ENCODE measurements around the gene RPP14.
"Not testable (repeated sequence)": the region's sequence is repeated elsewhere in the genome, so short reads cannot be mapped to it uniquely, and the experiment has no call there.

Gene RPP14

DNA sequence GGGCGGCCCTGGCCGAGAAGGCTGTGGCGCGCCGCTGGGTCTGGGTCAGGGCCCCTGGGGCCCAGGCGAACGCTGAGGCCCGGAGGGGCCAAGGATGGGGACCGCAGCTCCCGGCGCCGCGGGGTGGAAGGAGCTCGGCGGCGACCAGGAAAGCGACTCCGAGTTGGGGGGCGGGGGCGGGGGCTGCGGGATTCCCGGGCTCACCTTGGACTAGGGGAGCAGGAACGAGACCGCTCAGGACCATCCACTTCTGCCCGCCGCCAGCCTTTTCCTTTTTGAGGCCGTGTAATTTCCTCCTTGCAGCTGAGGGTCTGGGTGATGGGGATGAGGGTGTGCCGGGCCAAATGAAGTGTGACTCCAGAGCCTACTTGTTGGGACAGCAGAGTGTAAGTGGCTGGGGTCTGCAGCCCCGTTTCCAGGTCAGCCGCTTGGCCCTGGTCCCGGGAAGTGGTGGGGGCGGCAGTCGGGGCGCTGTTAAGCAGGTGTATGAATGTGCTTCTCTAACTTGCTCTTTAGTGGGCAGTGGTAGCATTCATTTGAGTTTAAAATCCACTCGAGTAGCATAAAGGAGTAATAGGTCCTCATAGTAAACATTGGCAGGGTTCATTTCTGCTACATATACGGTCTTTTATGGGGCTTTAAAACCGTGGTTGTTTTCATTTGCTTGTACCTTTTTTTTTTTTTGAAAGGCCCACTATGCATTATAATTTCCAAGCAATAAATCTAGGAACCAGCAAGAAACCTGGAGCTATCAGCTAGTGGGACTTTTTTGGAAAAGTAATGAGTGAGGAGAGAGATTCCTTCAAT lies 27.4 kb downstream of the RPP14 start:
- DNase-seq: peak in 1 of 2 donors; percentile 32

DNA sequence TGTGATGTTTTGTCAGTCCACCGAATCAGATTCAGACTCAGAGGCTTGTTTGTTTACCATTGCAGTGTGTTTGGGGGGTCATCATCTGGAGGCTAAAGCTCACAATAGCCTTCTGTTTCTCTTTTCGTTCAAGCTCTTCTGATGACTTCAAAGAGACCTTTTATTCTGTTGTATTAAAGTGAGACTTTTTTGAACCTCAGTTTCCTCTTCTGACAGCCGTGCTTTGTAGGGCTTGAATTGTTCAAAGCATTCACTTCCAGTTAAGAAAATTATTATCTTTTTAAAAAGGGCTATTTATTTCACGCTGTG lies 27.9 kb downstream of the RPP14 start:
- DNase-seq: no peak

DNA sequence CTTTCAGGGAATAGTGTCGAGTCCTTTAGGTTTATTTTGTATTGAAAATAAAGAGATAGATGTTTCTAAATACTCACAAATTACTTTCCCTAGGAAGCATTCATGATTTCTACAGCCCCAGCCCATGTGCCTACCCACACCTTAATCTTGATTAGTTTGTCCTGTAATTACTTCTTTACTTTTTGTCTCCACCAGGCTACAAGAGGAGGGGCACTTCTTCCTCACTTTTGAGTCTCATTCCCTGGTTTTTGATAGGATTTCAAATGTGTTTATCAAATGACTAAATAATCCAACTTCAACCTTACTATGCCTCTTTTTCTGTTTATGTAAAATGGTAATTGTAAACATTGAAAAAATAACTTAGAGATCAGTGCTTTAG lies 28.4 kb downstream of the RPP14 start:
- DNase-seq: no peak

DNA sequence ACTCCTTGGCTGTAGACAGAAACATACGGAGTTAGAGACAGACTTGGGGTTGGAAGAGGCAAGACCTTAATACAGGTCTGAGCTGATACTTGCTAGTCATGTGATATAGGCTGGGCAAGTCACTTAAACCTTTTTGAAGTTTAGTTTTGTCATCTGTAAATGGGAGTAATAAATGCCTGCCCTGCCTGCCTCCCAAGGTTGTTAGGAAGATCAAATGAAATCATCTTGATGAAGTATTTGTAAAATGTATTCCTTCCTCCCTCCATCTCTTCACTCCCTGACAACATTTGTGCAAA lies 29.6 kb downstream of the RPP14 start:
- DNase-seq: no peak

DNA sequence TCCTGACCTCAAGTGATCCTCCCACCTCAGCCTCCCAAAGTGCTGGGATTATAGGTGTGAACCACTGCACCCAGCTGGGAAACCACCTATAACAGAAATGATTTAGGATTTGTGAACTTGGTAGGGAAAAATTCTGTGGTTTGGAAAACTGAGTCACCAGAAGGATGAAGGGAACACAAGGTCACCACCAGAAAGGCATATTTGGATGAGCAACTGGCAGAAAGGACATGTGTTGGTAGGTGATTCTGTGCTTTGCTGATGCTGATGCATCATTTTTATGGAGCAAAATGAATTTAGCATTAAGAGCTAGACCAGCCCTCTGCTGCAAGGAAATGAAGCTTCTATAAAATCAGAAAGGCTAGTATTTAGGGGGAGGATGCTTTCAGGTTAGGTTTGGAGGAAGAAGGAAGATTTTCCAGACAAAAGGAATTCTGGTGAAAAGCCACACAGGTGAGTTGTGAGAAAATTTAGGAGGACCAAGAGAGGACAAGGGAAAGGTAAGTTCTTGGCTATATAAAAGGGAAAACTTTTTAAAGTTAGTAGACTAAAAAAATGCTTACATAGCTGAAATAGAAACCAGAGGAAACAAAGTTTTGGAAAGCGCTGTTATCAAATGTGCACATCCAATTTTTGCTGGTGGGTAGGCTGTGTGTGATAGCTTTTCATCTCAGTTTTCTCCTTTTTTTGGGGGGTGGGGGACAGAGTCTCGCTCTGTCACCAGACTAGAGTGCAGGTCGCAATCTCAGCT lies 30.3 kb downstream of the RPP14 start:
- DNase-seq: no peak

DNA sequence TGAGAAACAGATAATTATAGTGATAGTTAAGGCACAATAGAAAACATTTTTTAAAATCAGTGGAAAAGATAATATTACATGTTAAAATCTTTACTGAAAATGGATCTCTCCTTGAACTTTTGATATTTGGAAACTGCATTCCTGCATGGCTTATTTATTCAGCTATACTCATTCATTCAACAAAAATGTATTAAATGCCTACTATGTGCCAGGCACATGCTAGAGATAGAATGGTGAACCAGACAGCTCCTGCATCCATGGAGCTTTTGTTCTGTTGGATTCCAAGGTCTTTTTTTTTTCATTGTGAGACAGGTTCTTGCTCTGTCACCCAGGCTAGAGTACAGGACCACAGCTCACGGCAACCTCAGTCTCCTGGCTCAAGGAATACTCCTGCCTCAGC lies 31.1 kb downstream of the RPP14 start:
- DNase-seq: no peak

DNA sequence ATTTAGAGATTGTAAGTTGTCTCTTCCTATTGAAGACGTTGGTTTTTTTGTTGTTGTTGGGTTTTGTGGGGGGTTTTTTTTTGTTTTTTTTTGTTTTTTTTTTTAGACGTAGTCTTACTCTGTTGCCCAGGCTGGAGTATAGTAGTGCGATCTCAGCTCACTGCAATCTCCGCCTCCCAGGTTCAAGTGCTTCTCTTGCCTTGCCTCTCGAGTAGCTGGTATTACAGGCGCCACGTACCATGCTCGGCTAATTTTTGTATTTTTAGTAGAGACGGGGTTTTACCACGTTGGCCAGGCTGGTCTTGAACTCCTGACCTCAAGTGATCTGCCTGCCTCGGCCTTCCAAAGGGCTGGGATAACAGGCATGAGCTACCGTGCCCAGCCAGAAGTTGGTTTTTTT lies 33.1 kb downstream of the RPP14 start:
- DNase-seq: not testable (repeated sequence)

DNA sequence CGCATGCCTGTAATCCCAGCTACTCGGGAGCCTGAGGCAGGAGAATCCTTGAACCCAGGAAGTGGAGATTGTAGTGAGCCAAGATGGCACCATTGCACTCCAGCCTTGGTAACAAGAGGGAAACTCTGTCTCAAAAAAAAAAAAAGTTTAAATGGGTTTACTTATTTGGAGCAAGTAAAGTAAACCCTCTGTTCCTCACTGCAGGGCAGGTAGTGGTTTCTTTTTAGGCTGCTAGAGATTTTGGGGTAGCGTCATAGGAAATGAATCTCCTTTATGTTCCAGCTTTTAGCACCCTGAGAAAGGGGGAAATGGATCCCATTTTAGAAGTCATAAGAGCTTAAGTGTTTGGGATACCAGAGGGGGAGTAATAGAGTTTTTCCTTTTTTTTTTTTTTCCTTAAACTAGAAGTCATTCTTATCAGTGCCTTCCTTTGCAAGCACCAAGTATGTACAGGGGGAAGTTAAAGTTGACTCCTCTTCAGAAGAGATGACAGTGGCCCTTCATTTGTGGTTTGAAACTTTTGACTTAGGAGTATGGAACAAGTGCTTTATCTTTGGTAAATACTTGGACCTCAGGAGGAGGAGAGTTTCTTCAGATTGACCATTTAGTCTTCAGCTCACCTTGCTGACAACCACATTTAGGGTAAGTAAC lies 34.7 kb downstream of the RPP14 start:
- DNase-seq: no peak

DNA sequence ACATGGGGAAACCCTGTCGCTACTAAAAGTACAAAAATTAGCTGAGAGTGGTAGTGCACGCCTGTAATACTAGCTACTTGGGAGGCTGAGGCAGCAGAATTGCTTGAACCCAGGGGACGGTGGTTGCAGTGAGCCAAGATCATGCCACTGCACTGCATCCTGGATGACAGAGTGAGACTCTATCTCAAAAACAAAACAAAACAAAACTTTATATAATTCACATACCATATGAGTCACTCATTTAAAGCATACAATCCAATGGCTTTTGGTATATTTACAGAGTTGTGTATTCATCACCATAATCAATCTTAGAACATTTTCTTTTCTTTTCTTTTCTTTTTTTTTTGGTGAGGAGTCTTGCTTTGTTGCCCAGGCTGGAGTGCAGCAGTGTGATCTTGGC lies 35.3 kb downstream of the RPP14 start:
- DNase-seq: no peak

DNA sequence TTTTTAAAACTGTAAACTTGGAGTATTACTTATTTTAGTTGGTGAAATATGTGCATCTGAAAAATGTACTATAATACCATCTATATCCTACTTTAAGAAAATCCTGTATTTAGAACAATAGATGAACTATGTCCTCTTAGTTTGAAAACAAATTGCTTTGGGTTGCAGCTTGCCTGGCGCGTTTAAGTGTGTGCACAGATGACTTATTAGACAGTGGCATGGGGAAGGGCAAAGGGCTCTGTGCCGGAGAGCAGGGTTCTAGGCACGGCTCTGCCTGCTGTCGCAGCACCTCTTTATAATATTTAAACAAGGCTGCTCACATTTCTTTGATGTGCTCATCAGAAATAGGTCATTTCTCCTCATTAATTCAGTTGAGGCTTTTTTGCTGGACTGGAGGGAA lies 36.6 kb downstream of the RPP14 start:
- no peak for DNase-seq

DNA sequence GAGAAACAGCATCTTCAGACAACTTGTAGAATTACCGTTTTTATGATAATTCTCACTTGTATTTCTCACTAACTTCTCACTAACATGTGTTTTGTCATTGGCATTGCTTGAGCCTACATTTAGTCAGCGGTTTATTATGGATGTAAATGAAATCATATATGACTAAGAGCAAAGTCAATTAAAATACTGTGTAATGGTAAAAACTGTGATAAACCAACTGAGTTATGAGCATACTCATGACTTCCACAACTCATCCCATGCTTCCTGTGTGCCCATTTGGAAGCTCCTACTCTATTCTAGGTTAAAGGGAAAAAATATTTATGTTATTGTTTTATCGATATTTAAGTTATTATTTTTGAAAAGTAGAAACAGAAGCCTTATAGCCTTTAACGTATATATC lies 39.4 kb downstream of the RPP14 start:
- DNase-seq: no peak

DNA sequence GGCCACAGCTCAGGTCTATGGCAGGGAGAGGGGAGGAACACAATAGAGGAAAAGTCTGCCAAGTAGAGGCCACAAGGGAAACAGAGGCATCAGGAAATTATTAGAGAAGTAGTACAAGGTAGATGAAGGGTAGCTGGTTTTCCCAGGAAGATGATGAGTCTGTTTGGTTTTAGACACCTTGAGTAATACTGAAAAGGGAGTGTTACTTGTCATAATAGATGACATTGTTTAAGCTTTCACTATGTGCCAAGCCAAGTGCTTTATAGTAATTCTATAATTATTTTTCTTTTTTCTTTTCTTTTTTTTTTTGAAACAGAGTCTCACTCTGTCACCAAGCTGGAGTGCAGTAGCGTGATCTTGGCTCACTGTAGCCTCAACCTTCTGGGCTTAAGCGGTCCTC lies 40.3 kb downstream of the RPP14 start:
- no peak for DNase-seq

DNA sequence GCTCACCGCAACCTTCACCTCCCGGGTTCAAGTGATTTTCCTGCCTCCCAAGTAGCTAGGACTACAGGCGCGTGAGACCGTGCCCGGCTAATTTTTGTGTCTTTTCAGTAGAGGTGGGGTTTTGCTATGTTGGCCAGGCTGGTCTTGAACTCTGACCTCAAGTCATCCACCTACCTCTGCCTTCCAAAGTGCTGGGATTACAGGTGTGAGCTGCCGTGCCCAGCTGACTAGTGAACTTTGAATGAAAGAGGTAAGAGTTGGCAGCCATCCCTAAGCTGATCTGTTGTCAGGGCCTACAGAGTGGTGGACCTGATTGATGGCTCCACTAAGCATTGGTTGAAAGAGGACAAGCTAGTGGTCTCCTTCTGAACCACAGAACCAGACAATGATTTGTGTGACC lies 41.9 kb downstream of the RPP14 start:
- no peak for DNase-seq

DNA sequence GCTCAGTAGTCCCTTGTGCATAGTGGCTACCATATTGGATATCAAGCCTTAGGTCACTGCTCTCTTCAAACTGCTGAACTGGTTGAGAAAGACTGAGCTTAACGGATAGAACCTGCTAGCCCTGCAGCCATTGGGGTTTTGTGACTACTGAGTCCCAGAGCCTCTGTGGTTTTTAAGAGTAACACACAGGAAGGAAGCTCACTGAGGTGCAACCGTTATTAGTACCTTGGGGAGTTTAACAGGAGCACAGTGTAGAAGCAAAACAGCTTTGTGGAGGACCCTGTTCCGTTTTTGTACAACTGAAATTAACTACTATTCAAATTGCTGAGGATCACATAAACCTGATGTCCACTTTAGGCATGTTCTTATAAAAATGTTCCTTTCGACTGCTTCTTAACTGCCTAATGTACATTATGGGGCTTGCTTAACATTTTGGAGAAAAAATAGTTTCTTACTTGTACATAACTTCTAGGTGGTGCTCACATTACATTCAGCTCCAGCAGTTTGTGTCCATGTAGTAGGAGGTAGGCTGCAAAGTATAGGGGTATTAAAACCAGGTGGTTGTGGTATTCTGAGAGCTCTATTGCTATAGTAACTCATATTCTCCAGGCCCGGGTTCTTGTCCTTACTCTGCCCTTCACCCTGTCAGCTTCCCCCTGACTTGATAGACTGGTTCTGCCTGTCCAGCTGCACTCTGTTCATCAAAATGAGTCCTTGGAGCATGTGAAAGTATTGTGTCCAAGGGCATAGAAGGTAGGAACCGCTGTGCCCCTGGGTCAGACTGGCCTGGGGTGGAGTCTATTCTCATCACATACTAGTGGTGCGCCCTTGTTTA lies 44.0 kb downstream of the RPP14 start:
- DNase-seq: peak; percentile 10 to 46

DNA sequence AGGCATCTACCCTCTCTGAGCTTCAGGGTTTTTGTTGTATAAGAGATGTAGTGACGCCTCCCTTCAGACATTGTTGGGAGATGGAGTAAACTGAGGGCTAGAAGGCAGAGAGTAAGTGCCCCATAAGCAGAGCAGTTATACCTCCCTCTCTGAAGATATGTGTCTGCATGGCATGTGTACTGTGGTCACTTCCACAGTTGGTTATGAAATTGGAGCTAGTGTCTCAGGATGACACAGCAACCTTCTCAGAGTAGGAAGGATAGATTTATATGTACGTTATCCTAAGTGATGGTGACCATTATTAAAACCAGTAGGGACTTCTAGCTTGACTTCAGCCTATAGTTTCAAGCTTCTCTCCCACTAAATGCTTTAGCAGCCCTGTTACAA lies 44.6 kb downstream of the RPP14 start:
- no peak for DNase-seq

DNA sequence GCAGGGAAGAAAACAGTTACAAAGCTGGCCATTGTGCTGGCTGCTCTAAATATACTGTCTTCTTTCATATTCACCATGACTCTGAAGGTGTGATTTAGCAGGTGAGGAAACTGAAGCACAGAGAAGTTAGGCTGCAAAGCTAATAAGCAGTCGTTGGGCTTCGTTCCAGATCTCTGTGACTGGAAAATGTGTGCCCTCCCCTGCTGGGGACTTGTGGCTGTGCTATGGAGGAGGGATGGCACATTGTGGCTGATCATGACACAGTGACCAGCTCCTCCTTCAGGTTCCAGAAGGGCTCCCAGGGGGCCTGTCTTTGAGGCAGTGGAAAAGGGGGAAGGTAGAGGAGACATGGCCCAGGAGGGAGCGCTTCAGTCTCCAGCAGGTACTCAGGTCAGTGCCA lies 45.9 kb downstream of the RPP14 start:
- no peak for DNase-seq

DNA sequence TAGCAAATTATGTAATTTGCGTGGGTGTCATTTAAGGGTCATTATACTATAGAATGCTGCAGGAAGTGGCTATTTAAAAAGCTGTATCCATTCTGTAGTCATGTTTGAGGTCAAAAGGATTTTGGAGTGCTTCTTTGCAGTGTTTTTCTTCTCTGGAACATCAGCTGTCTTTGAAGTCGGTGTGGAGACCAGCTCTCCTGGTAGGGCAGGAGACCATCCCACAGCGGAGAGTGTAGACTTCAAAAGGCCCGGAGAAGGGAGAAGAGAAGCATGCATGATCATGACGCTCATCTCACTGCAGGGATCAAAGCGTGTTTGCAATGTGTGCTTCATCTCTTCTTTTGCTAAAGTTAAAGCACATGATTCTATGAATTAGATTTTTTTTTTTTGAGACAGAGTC lies 46.6 kb downstream of the RPP14 start:
- DNase-seq: no peak

DNA sequence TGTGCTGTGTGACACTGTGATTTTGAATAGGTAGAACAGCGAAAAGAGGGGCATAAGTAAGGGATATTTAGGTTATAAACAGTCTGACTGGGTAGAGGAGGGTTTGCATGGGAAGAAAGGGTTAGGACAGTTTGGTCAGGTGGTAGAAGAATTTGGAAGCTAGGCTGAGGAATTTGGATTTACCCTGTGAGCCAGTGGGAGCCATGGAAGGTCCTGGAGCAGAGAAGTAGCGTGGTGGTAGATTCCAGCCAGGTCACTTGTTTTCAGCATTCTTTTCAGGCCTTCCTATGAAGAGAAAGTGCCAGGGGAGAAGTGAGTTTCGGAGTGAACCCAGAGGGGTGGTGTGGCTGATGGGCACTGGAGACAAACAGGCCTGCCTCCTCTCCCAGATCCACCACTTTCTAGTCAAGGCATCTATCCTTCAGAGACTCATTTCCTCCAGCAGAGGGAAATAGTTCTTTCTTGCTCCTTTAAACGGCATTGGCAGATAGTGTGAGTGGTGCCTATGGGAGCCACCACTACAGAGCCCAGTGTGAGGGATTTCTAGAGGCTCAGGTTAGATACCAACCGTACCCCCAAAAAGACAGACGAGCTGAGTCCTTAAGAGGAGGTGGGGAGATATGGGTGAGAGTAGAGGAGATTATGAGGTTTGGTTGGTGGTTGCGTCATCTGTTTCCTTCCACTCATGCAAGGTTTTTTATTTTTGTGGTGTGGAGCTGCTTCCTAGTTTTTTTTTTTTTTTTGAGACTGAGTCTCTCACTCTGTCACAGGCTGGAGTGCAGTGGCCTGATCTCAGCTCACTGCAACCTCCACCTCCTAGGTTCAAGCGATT lies 47.9 kb downstream of the RPP14 start:
- DNase-seq: peak; percentile 27 to 52

DNA sequence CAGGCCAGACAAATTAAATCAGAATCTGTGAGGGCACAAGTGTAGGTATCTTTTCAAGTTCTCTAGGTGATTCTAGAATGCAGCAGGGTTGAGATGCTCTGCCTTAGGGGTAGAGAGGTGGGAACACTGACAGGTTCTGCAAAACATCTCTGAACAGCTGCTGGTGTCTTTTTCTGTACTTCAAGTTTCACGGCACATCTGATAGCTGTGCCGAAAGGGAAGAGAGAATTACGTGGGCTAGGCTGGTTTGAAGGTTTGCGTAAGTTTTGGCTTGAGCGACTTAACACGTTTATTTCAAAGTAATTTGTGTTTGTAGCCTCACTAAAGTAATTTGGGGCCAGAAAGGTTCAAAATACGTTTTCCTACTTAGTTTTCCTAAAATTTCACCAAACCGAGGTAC lies 49.1 kb downstream of the RPP14 start:
- DNase-seq: peak in 1 of 2 donors; percentile 39

DNA sequence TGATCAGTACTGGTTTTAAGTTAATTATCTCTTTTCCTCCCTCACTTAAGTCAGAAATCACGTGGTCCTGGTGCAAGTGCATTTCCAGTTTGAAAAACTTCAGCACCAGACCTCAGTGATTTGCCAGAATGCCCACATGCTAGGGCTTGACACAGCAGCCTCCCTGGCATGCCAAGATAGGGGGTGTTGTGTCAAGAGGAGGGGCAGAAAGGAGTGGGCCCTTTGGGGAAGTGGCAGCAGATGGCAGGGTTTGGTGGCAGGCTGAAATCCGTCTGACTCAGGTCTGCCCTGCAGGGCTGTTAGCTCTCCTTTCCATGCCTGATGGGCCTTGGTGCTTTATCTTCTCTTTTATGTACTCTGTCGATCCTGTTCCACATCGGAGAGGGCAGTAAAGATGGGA lies 50.0 kb downstream of the RPP14 start:
- DNase-seq: peak; percentile 9 to 60

DNA sequence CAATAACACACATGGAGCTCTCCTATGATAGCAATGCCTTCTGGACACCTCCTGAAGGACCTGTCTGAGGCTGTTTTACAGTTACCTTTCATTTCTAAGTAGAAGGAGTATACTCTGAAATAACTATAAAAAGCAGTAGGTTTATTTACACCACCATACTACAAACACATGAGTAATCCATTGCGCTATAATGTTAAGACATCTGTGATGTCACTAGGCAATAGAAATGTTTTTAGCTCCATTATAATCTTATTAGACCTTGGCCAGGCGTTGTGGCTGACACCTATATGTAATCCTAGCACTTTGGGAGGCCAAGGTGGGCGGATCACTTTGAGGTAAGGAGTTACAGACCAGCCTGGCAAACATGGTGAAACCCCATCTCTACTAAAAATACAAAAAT lies 51.4 kb downstream of the RPP14 start:
- DNase-seq: no peak

DNA sequence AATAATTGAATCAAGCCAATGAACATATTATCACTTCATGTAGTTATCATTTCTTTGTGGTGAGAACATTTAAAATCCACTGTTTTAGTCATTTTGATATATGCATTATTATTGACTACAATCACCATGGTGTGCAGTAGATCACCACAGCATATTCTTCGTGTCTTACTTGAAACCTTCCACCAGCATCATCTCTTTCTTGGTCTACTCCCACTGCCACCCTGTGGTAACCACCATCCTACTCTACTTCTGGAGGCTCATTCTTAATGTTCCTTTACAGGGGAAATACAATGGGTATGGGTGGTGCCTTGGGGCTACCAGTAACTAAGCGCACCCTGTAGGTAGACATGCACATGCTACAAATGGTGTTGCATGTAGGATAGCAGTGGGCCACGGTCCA lies 52.0 kb downstream of the RPP14 start:
- DNase-seq: no peak

DNA sequence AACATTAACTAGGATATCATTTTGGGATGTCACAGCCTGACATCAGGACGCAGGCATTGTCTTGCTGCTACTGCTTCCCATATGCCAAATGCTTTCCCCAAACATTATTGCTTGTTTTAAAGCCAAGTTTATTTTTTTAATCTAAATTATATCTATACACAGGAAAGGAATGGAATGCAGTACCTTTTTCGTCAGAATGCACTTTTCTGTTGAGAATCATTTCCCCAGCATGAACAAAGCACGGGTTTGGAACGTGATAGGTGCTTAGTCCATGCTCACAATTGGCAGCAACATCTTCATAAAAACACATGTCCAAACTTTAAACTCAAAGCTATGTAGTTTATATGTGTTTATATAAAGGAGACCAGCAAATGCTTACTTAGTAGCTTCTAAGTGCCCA lies 52.8 kb downstream of the RPP14 start:
- DNase-seq: no peak

Measured in CD4-positive, alpha-beta T cell treated with Interleukin-4 for 1 hour (primary cell).